ENCODE measurements around the gene FAM161A.

The FAM161A gene

DNA sequence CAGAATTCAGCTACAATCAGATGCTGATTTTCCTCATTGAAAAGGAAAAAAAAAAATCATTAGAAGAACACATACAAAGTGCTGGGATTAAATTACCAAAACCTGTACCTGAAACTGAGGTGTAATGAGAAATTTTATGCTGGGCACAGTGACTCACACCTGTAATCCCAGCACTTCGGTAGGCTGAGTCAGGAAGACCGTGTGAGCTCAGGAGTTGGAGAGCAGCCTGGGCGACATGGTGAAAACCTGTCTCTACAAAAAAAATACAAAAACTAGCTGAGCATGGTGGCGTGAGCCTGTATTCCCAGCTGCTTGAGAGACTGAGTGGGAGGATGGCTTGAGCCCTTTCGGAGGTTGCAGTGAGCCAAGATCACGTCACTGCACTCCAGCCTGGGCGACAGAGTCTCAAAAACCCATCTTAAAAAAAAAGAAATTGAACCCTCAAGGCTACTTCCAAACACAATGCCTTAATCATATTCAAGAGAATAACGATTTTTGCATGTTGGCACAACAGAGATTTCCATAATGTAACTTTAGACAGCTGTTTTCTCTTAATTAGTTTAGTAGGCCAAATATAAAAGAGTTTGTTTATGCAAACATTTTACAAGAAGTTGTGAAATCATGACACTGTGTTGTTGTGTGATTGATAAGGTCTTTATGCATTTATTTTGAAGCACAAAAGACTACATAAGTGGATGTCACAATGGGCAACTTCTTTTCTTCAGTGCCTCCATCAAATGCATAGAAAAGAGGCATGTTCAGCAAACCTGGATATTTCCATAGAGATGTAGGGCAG lies 63.9 kb downstream of the FAM161A start:
- H3K4me3 ChIP-seq (ENCODE audit: low read depth, low read length), result no peak overlapping the region
- TF ChIP-seq, protein P1, sequence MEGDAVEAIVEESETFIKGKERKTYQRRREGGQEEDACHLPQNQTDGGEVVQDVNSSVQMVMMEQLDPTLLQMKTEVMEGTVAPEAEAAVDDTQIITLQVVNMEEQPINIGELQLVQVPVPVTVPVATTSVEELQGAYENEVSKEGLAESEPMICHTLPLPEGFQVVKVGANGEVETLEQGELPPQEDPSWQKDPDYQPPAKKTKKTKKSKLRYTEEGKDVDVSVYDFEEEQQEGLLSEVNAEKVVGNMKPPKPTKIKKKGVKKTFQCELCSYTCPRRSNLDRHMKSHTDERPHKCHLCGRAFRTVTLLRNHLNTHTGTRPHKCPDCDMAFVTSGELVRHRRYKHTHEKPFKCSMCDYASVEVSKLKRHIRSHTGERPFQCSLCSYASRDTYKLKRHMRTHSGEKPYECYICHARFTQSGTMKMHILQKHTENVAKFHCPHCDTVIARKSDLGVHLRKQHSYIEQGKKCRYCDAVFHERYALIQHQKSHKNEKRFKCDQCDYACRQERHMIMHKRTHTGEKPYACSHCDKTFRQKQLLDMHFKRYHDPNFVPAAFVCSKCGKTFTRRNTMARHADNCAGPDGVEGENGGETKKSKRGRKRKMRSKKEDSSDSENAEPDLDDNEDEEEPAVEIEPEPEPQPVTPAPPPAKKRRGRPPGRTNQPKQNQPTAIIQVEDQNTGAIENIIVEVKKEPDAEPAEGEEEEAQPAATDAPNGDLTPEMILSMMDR (IDR thresholded peaks at IDR 0.05; ENCODE audit: low read depth, low read length), result no peak

DNA sequence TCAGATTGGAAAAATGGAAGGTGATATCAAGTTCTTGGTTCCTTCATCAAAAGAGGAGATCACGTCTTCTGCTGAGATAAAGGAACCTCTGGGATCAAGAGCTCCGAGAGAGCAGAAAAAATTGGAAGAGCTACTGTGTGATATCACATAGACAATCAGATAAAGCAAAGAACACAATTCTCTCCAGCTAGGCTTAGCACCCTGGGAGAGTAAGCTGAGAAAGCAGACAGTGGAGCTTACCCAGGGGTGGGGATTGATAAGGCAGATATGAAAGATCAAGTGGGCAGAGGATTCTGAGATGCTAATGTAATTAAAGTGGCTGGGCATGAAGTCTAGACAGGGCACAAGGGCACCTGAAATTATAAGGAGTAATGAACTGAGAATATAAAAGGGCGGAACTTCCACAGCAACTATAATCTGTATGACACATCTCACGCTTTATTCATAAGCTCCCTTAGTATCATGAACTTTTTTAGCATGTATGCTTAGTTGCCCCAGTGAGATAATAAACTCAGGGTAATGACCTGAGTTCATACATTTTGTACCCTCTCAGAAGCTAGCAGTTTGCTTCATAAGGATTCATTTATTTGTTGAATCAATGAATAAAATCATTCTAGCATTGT lies 65.8 kb downstream of the FAM161A start:
- no peak overlapping the region for H3K4me3 ChIP-seq (ENCODE audit: low read depth, low read length)
- TF ChIP-seq, protein P1 (IDR thresholded peaks at IDR 0.05; ENCODE audit: low read depth, low read length), result no peak

DNA sequence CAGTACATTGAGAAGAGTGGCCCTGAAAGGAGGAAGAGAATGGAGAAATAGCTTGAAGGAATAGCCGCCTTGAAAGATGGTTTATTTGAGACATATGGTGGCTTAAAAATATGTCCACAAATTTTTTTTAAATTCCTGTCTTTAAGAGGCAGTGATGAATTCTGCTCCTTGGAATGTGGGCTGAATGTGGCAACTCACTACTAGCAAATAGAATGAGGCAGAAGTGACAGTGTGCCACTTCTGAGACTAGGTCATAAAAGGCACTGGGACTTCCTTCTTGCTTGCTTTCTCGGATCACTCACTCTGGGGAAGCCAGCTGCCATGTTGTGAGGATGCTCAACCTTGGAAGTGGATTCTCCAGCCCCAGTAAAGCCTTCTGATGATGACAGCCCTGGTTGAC lies 67.0 kb downstream of the FAM161A start:
- TF ChIP-seq, protein P1 (IDR thresholded peaks at IDR 0.05; ENCODE audit: low read depth, low read length), result no peak
- no peak overlapping the region for H3K4me3 ChIP-seq (ENCODE audit: low read depth, low read length)

DNA sequence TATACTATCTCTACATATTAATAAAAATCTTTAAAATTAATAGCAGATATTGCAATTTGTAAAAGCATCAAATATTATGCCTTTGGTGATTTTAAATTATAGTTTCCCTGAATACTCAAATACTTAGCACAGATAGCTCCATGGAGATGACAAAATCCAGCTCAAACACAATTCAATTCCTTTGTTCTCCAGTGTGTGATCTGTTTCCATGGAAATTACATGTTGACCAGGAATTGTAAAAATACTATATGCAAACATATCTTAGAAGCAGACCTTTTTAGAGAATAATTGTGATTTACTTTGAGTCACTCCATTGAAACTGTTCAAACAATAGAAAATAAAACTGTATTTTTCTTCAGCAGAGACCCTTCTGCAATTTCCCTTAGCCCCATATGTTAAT lies 68.3 kb downstream of the FAM161A start:
- H3K4me3 ChIP-seq (ENCODE audit: low read depth, low read length), result no peak overlapping the region
- TF ChIP-seq, protein P1 (IDR thresholded peaks at IDR 0.05; ENCODE audit: low read depth, low read length), result no peak

DNA sequence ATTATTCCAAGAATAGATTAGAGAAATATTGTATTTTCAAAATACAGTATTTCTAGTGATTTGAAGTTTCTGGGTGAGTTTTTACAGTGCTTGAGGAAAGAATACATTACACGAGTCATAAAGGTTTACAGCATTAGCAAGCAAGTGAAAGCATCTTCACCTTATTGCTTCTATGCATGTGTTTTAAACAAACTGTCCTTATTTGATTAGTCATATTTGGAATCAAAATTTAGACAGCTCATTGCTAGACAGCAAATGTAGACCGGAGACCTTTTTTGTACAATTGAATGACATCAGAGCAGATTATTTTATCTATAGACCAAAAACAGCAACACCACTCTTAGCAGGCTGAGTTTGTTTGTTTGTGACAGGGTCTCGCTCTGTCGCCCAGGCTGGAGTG lies 69.2 kb downstream of the FAM161A start:
- H3K4me3 ChIP-seq (ENCODE audit: low read depth, low read length), result no peak overlapping the region
- TF ChIP-seq, protein P1 (IDR thresholded peaks at IDR 0.05; ENCODE audit: low read depth, low read length), result no peak

DNA sequence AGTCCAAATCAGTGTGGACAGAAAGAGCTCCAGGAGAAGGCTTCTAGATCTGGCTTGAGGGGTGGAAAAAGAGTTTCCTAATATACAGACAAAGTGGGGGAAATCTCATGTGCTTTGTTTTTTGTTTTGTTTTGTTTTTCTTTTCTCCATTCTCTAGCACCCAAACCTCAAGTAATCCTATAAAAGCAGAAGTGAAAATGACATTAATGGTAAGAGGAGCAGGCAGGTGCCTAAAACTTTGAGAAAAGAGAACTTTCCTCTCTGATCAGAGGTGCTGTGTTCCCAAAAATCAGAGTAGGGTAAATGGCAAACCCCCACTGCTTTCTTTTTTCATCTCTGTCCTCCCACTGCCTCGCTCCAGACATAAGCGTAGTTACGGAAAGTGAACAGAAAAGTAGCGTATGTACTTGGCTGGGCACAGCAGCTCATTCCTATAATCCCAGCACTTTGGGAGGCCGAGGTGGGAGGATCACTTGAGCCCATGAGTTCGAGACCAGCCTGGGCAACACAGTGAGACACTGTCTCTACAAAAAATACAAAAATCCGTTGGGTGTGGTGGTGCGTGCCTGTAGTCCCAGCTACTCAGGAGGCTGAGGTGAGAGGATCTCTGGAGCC lies 77.8 kb downstream of the FAM161A start:
- TF ChIP-seq, protein P1 (IDR thresholded peaks at IDR 0.05; ENCODE audit: low read depth, low read length), result no peak

More for the DNA sequence above, 77.8 kb downstream of the FAM161A start:
- no peak overlapping the region for H3K4me3 ChIP-seq (ENCODE audit: low read depth, low read length)

Data from WI38 (cell line).